ENCODE data around the gene EHMT1.

DNA sequence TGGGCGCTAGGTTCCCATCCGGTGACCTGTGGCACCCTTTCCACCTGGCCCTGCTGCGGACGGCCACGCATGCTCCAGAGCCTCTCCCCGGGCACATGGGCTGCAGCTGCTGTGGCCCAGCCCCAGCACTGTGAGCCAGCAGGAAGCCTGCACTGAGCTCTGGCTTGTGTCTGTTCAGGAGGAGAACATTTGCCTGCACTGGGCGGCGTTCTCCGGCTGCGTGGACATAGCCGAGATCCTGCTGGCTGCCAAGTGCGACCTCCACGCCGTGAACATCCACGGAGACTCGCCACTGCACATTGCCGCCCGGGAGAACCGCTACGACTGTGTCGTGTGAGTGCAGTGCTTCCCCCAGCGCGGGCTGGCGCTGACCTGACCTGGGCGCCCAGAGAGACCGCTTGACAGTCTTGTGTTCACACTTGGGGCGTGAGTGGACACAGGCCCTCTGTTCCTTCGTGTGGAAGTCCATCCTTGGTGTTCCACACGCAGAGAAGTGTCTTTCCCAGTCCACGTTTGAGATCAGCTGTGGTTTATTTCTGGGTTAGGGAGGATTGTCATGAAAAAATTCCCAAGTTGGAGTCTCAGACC is 192.6 kb downstream of the EHMT1 start:
- TF ChIP-seq NR2F1 (conservative IDR thresholded peaks at IDR 0.05) = no peak
- no peak for TF ChIP-seq BACH1 (IDR thresholded peaks at IDR 0.05; ENCODE audit: borderline replicate concordance)
- TF ChIP-seq PBX3 (IDR thresholded peaks at IDR 0.05; ENCODE audit: insufficient replicate concordance, low read depth, low read length) = no peak
- TF ChIP-seq PML (IDR thresholded peaks at IDR 0.05; ENCODE audit: low read length) = no peak
- TF ChIP-seq, protein P1, sequence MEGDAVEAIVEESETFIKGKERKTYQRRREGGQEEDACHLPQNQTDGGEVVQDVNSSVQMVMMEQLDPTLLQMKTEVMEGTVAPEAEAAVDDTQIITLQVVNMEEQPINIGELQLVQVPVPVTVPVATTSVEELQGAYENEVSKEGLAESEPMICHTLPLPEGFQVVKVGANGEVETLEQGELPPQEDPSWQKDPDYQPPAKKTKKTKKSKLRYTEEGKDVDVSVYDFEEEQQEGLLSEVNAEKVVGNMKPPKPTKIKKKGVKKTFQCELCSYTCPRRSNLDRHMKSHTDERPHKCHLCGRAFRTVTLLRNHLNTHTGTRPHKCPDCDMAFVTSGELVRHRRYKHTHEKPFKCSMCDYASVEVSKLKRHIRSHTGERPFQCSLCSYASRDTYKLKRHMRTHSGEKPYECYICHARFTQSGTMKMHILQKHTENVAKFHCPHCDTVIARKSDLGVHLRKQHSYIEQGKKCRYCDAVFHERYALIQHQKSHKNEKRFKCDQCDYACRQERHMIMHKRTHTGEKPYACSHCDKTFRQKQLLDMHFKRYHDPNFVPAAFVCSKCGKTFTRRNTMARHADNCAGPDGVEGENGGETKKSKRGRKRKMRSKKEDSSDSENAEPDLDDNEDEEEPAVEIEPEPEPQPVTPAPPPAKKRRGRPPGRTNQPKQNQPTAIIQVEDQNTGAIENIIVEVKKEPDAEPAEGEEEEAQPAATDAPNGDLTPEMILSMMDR (IDR thresholded peaks at IDR 0.05 in 2 of 3, conservative IDR thresholded peaks at IDR 0.05 in 1 of 3; ENCODE audit: control insufficient read depth in 2 of 3, extremely low read depth in 1 of 3, insufficient read depth in 1 of 3, low read depth in 3 of 3, low read length in 3 of 3) = no peak
- no peak for TF ChIP-seq ZBTB33 (IDR thresholded peaks at IDR 0.05)
- TF ChIP-seq POLR2AphosphoS5 (IDR thresholded peaks at IDR 0.05; ENCODE audit: low read length) = no peak
- no peak for TF ChIP-seq EZH2 (IDR thresholded peaks at IDR 0.05; ENCODE audit: borderline replicate concordance, control insufficient read depth, low read depth, low read length)
- no peak for TF ChIP-seq IRF3 (IDR thresholded peaks at IDR 0.05)

Data from GM12878 (cell line).